ENCODE results near the gene MAB21L1. TPM values are rescaled to one million over a fixed set of nuclear protein-coding genes. Genes with fewer than 3 reads are reported as not detected.

MAB21L1 gene
- under 1 TPM; 0.14 to 0.46 TPM for total RNA-seq
- long read RNA-seq, donor 1, result 0 reads
- long read RNA-seq, donor 2, result 0 reads

GRCh38 chr13:35475960-35476943 lies at the start of gene MAB21L1:
MAB21L1 (minus strand) TSS chr13:35476689; CDS start chr13:35476138, 551 bp downstream.
- DNase-seq (ENCODE audit: low spot score), result peak; percentile 72
- intact Hi-C loops (cut with DNase I), result loop anchor here in 1 of 2 donors (10.0 kb wide), 1 partner anchor 479 kb away; no protein-coding TSS in a partner anchor

- intact Hi-C loops (cut with DNase I), result no loop called here
- no peak for DNase-seq (ENCODE audit: low spot score)
Observed at GRCh38 chr13:35524171-35524570, 47.7 kb upstream of the MAB21L1 start.

GRCh38 chr13:35518337-35518946 lies 42.0 kb upstream of the MAB21L1 start:
- DNase-seq (ENCODE audit: low spot score), result no peak
- intact Hi-C loops (cut with DNase I), result no loop called here

- intact Hi-C loops (cut with DNase I), result no loop called here
- no peak for DNase-seq (ENCODE audit: low spot score)
Observed at GRCh38 chr13:35514801-35515502, 38.5 kb upstream of the MAB21L1 start.

GRCh38 chr13:35514061-35514477 lies 37.6 kb upstream of the MAB21L1 start:
- DNase-seq (ENCODE audit: low spot score), result no peak
- intact Hi-C loops (cut with DNase I), result no loop called here

- intact Hi-C loops (cut with DNase I), result no loop called here
- no peak for DNase-seq (ENCODE audit: low spot score)
Observed at GRCh38 chr13:35512271-35512920, 35.9 kb upstream of the MAB21L1 start.

- no peak for DNase-seq (ENCODE audit: low spot score)
- intact Hi-C loops (cut with DNase I), result no loop called here
Observed at GRCh38 chr13:35502456-35502855, 26.0 kb upstream of the MAB21L1 start.

GRCh38 chr13:35501661-35502235 lies 25.3 kb upstream of the MAB21L1 start:
- intact Hi-C loops (cut with DNase I), result no loop called here
- no peak for DNase-seq (ENCODE audit: low spot score)

GRCh38 chr13:35500144-35500543 lies 23.7 kb upstream of the MAB21L1 start:
- intact Hi-C loops (cut with DNase I), result no loop called here
- DNase-seq (ENCODE audit: low spot score), result no peak

- intact Hi-C loops (cut with DNase I), result no loop called here
- DNase-seq (ENCODE audit: low spot score), result no peak
Observed at GRCh38 chr13:35499676-35500075, 23.2 kb upstream of the MAB21L1 start.

- no peak for DNase-seq (ENCODE audit: low spot score)
- intact Hi-C loops (cut with DNase I), result no loop called here
Observed at GRCh38 chr13:35499196-35499662, 22.7 kb upstream of the MAB21L1 start.

- intact Hi-C loops (cut with DNase I), result no loop called here
Observed at GRCh38 chr13:35498231-35498630, 21.7 kb upstream of the MAB21L1 start.

GRCh38 chr13:35496761-35497386 lies 20.4 kb upstream of the MAB21L1 start:
- intact Hi-C loops (cut with DNase I), result no loop called here
- DNase-seq (ENCODE audit: low spot score), result no peak

More at GRCh38 chr13:35498231-35498630, 21.7 kb upstream of the MAB21L1 start:
- DNase-seq (ENCODE audit: low spot score), result no peak

- intact Hi-C loops (cut with DNase I), result no loop called here
- DNase-seq (ENCODE audit: low spot score), result no peak
Observed at GRCh38 chr13:35496006-35496405, 19.5 kb upstream of the MAB21L1 start.

GRCh38 chr13:35489050-35489449 lies 12.6 kb upstream of the MAB21L1 start:
- intact Hi-C loops (cut with DNase I), result loop anchor here in 1 of 2 donors (5.0 kb wide), 1 partner anchor 307 kb away; no protein-coding TSS in a partner anchor
- DNase-seq (ENCODE audit: low spot score), result no peak

- intact Hi-C loops (cut with DNase I), result loop anchor here in 1 of 2 donors (5.0 kb wide), 1 partner anchor 303 kb away; no protein-coding TSS in a partner anchor
- no peak for DNase-seq (ENCODE audit: low spot score)
Observed at GRCh38 chr13:35485424-35485823, 8.9 kb upstream of the MAB21L1 start.

- no peak for DNase-seq (ENCODE audit: low spot score)
- intact Hi-C loops (cut with DNase I), result no loop called here
Observed at GRCh38 chr13:35484384-35484783, 7.9 kb upstream of the MAB21L1 start.

- no peak for DNase-seq (ENCODE audit: low spot score)
- intact Hi-C loops (cut with DNase I), result no loop called here
Observed at GRCh38 chr13:35483761-35484160, 7.3 kb upstream of the MAB21L1 start.

All from posterior vena cava (tissue), 2 donors.